Spleen (tissue), 7 donors: ENCODE measurements around the gene CRYZ.
"Not testable (repeated sequence)": the region's sequence is repeated elsewhere in the genome, so short reads cannot be mapped to it uniquely, and the experiment has no call there.

Source experiments
- POLR2AphosphoS5 ChIP-seq, 3 donors: sonication (generic); formaldehyde crosslinking; IDR thresholded peaks; one replicate each; pipeline ENCODE4 v1.5.1; 2017; ENCODE audit warnings: antibody characterized with exemption in 3 of 3
- TF ChIP-seq, protein P1 (sequence below), 11 experiments: fragments of 200-600 bp in 7 of 11; fragments of 450-650 bp in 4 of 11; sonication (generic) in 4 of 11; IDR thresholded peaks in 8 of 11; conservative IDR thresholded peaks in 3 of 11; 1 replicate in 7 of 11; 2 replicates in 4 of 11; pipeline versions ENCODE4 v1.4.0 to v1.8.0; 2016 to 2021; ENCODE audit warnings: antibody characterized with exemption in 11 of 11, inconsistent platforms in 4 of 11, mild to moderate bottlenecking in 1 of 11
- donor health status: DM: no; HTN: no; CAD: no; lungs with moderate emphysema.
- donor health status: DM: no; HTN: no; CAD: no.
- donor health status: DM: no; HTN: no; CAD: no.

DNA sequence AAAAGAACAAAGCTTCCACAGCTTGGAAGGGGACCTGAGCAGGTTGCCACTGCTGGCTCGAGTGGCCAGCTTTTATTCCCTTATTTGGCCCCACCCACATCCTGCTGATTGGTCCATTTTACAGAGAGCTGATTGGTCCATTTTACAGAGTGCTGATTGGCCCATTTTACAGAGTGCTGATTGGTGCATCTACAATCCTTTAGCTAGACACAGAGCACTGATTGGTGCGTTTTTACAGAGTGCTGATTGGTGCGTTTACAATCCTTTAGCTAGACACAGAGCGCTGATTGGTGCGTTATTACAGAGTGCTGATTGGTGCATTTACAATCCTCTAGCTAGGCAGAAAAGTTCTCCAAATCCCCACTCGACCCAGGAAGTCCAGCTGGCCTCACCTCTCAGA is 12.4 kb upstream of the CRYZ start:
- TF ChIP-seq POLR2AphosphoS5 (IDR thresholded peaks at IDR 0.05): not testable (repeated sequence)
- TF ChIP-seq, protein P1, sequence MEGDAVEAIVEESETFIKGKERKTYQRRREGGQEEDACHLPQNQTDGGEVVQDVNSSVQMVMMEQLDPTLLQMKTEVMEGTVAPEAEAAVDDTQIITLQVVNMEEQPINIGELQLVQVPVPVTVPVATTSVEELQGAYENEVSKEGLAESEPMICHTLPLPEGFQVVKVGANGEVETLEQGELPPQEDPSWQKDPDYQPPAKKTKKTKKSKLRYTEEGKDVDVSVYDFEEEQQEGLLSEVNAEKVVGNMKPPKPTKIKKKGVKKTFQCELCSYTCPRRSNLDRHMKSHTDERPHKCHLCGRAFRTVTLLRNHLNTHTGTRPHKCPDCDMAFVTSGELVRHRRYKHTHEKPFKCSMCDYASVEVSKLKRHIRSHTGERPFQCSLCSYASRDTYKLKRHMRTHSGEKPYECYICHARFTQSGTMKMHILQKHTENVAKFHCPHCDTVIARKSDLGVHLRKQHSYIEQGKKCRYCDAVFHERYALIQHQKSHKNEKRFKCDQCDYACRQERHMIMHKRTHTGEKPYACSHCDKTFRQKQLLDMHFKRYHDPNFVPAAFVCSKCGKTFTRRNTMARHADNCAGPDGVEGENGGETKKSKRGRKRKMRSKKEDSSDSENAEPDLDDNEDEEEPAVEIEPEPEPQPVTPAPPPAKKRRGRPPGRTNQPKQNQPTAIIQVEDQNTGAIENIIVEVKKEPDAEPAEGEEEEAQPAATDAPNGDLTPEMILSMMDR (IDR thresholded peaks at IDR 0.05 in 8 of 11, conservative IDR thresholded peaks at IDR 0.05 in 3 of 11): not testable (repeated sequence)
